Measurements from ENCODE around the gene TRIP12.

TRIP12 gene

DNA sequence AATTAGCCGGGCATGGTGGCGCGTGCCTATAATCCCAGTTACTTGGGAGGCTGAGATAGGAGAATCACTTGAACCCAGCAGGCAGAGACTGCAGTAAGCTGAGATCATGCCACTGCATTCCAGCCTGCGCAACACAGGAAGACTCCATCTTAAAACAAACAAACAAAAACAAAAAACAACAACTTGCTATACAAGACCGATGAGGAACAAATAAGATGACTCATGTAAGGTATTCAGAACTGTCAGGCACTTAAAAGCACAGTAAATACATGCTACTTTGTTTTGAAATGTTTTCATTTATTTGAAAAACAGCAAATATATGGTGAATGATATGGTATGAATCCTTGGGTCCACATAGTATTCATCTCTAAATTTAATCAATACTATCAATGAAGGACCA lies 66.7 kb downstream of the TRIP12 start (continued):
- TF ChIP-seq, protein P1, sequence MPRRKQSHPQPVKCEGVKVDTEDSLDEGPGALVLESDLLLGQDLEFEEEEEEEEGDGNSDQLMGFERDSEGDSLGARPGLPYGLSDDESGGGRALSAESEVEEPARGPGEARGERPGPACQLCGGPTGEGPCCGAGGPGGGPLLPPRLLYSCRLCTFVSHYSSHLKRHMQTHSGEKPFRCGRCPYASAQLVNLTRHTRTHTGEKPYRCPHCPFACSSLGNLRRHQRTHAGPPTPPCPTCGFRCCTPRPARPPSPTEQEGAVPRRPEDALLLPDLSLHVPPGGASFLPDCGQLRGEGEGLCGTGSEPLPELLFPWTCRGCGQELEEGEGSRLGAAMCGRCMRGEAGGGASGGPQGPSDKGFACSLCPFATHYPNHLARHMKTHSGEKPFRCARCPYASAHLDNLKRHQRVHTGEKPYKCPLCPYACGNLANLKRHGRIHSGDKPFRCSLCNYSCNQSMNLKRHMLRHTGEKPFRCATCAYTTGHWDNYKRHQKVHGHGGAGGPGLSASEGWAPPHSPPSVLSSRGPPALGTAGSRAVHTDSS (tag by site-specific recombination; IDR thresholded peaks at IDR 0.05): no peak
- no peak for TF ChIP-seq ZNF324 (tag by site-specific recombination; IDR thresholded peaks at IDR 0.05)
- no peak for TF ChIP-seq HOXC10 (CRISPR knock-in tag; IDR thresholded peaks at IDR 0.05)
- no peak for TF ChIP-seq ZNF274 (IDR thresholded peaks at IDR 0.05; ENCODE audit: low read length)
- TF ChIP-seq ZNF274 (tag by site-specific recombination; IDR thresholded peaks at IDR 0.05; ENCODE audit: borderline replicate concordance): no peak
- no peak for TF ChIP-seq ZNF202 (tag by site-specific recombination; IDR thresholded peaks at IDR 0.05; ENCODE audit: borderline replicate concordance)
- TF ChIP-seq, protein P2, sequence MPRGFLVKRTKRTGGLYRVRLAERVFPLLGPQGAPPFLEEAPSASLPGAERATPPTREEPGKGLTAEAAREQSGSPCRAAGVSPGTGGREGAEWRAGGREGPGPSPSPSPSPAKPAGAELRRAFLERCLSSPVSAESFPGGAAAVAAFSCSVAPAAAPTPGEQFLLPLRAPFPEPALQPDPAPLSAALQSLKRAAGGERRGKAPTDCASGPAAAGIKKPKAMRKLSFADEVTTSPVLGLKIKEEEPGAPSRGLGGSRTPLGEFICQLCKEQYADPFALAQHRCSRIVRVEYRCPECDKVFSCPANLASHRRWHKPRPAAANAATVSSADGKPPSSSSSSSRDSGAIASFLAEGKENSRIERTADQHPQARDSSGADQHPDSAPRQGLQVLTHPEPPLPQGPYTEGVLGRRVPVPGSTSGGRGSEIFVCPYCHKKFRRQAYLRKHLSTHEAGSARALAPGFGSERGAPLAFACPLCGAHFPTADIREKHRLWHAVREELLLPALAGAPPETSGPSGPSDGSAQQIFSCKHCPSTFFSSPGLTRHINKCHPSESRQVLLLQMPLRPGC (tag by site-specific recombination; IDR thresholded peaks at IDR 0.05): no peak
- no peak for TF ChIP-seq ZNF561 (tag by site-specific recombination; IDR thresholded peaks at IDR 0.05; ENCODE audit: borderline replicate concordance)
- no peak for TF ChIP-seq GFI1B (tag by site-specific recombination; IDR thresholded peaks at IDR 0.05)
- no peak for TF ChIP-seq OVOL3 (tag by site-specific recombination; IDR thresholded peaks at IDR 0.05)

DNA sequence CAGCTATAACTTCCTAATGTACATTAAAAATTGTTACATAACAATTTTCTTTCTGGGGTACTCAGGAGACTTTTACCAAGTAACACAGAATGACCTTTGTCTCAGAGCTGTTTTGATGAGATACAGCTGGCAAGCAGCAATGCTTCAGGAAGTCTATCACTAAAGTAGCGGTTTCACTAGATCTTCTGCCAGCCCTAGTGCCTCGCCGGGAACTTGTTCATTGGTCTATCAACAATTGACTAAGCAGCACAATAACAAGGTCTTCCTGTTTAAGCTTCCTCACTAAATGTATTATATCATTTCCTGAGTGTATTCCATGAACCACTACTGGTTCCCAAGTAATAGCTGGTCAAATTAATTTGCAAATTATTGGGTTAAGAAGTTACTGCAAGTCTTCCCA lies 69.2 kb downstream of the TRIP12 start:
- no peak overlapping the region for H3K27ac ChIP-seq (ENCODE audit: extremely low read depth, low read depth, low read length)
- no peaks in the 10 kb centered on the region for H3K9me3 ChIP-seq (ENCODE audit: control insufficient read depth, insufficient read depth, low read depth, low read length)
- peaks cover 15 to 41% of the 10 kb centered on the region in 2 experiments for H3K36me3 ChIP-seq (ENCODE audit: control insufficient read depth in 2 of 2, insufficient read depth in 1 of 2, low read length in 2 of 2)
- H3K4me1 ChIP-seq (ENCODE audit: control insufficient read depth, insufficient read depth, low read length): 0 out of 2 replicates have a peak, but pooled peaks cover 4% of the 10 kb centered on the region
- CTCF ChIA-PET: interaction anchor here (0.5 to 0.6 kb wide), 2 partner anchors 48 to 724 kb away, joined by 3 read pairs; no protein-coding TSS in a partner anchor
- no peak for TF ChIP-seq ZNF571 (tag by site-specific recombination; IDR thresholded peaks at IDR 0.05)
- no peak for TF ChIP-seq EGR2 (tag by site-specific recombination; IDR thresholded peaks at IDR 0.05; ENCODE audit: low read depth)
- TF ChIP-seq, protein P3, sequence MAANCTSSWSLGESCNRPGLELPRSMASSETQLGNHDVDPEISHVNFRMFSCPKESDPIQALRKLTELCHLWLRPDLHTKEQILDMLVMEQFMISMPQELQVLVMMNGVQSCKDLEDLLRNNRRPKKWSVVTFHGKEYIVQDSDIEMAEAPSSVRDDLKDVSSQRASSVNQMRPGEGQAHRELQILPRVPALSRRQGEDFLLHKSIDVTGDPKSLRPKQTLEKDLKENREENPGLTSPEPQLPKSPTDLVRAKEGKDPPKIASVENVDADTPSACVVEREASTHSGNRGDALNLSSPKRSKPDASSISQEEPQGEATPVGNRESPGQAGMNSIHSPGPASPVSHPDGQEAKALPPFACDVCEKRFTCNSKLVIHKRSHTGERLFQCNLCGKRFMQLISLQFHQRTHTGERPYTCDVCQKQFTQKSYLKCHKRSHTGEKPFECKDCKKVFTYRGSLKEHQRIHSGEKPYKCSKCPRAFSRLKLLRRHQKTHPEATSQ (tag by site-specific recombination; IDR thresholded peaks at IDR 0.05): no peak
- no peak for TF ChIP-seq ZNF112 (tag by site-specific recombination; IDR thresholded peaks at IDR 0.05)
- TF ChIP-seq, protein P4, sequence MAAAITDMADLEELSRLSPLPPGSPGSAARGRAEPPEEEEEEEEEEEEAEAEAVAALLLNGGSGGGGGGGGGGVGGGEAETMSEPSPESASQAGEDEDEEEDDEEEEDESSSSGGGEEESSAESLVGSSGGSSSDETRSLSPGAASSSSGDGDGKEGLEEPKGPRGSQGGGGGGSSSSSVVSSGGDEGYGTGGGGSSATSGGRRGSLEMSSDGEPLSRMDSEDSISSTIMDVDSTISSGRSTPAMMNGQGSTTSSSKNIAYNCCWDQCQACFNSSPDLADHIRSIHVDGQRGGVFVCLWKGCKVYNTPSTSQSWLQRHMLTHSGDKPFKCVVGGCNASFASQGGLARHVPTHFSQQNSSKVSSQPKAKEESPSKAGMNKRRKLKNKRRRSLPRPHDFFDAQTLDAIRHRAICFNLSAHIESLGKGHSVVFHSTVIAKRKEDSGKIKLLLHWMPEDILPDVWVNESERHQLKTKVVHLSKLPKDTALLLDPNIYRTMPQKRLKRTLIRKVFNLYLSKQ (tag by site-specific recombination; IDR thresholded peaks at IDR 0.05; ENCODE audit: borderline replicate concordance): no peak
- TF ChIP-seq, protein P5, sequence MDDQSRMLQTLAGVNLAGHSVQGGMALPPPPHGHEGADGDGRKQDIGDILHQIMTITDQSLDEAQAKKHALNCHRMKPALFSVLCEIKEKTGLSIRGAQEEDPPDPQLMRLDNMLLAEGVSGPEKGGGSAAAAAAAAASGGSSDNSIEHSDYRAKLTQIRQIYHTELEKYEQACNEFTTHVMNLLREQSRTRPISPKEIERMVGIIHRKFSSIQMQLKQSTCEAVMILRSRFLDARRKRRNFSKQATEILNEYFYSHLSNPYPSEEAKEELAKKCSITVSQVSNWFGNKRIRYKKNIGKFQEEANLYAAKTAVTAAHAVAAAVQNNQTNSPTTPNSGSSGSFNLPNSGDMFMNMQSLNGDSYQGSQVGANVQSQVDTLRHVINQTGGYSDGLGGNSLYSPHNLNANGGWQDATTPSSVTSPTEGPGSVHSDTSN (CRISPR knock-in tag; IDR thresholded peaks at IDR 0.05): no peak
- TF ChIP-seq ZNF792 (tag by site-specific recombination; IDR thresholded peaks at IDR 0.05): no peak
- TF ChIP-seq ZNF37A (tag by site-specific recombination; IDR thresholded peaks at IDR 0.05): no peak
- no peak for TF ChIP-seq ZNF555 (tag by site-specific recombination; conservative IDR thresholded peaks at IDR 0.05)
- no peak for TF ChIP-seq ZNF366 (tag by site-specific recombination; conservative IDR thresholded peaks at IDR 0.05)
- TF ChIP-seq ZNF558 (tag by site-specific recombination; IDR thresholded peaks at IDR 0.05): no peak
- no peak for TF ChIP-seq ZSCAN23 (tag by site-specific recombination; IDR thresholded peaks at IDR 0.05)
- H3K4me3 ChIP-seq (ENCODE audit: low read depth, low read length): no peak overlapping the region
- POLR2A ChIA-PET: no interaction called here
